HTERT RPE-1 (cell line): ENCODE results near the gene UPK3A.
"Not testable (repeated sequence)": the region's sequence is repeated elsewhere in the genome, so short reads cannot be mapped to it uniquely, and the experiment has no call there.

Experiments used
- in situ Hi-C: fragments of 300-500 bp; cut with MboI; formaldehyde crosslinking; loops from 4 replicates; pipeline ENCODE4 v1.14.3; 2020; ENCODE audit warnings: low sequenced_read_pairs

Gene UPK3A

DNA sequence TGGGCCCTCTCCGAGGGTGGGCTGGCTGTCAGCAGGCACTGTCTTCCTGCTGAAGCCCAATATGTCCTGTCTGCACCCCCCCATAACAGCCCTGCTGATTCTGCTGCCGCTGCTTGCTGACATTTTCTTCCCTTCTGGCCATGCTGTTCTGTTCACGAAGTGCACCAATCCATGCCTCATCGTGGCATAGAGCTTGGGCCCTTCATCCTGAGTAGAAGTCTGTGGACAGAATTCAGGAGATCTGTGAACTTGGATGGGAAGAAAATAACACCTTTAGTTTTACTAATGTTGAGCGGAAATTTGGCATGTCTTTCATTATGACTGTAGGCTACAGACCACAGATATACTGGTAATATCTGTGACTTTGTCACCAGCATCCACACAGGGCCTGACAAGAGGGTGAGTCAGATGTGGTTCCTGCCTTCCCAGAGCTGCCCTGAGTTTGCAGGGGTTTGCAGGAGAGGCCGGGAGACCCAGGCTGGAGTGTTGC is 29.9 kb upstream of the UPK3A start:
- in situ Hi-C loops = no loop called here

DNA sequence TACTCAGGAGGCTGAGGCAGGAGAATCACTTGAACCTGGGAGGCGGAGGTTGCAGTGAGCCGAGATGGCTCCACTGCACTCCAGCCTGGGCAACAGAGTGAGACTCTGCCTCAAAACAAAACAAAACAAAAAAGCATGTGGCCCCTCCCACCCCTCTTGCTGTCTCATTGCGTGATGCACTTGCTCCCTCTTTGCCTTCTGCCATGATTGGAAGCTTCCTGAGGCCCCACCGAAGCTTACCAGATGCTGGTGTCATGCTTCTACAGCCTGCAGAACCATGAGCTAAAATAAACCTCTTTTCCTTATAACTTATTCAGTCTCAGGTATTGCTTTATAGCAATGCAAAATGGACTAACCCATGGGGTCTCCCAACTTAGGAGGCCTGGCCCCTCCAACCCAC is 26.8 kb upstream of the UPK3A start:
- in situ Hi-C loops = not testable (repeated sequence)

DNA sequence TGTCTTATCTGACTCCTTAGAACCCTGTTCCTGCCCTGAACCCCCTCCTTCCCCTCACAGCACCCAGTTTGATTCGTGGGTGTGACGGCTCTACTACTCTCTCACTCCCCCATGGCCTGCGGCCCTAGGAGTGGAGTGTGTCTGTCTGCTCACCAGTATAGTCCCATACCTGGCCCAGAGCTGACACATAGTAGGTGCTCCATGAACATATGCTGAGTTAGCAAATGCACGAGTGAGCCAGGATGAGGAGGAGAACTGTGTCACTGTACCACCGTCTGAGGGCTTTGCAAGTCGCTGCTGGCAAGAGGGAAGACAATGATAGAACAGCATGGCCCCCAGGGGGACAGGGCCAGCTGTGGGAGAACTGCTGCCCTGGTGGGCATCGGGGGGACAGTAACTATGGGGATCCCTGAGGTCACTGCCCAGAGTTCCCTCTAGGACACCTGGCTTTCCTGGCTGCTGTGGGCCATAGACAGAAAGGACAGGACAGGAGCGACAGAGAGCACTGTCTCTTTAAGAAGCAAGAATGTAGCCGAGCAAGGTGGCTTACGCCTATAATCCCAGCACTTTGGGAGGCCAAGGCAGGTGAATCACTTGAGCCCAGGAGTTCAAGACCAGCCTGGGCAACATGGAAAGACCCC is 24.9 kb upstream of the UPK3A start:
- in situ Hi-C loops = no loop called here

DNA sequence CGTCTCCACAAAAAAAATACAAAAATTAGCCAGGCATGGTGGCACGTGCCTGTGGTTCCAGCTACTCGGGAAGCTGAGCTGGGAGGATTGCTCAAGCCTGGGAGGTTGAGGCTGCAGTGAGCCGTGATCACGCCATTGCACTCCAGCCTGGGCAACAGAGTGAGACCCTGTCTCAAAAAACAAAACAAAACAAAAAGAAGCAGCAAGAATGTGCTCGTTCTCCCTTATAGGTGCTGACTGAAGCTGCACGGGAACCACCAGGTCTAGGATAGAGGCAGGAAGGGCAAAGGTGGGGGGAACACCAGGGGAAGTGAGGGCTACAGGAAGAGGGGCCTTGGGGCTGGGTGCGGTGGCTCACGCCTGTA is 24.4 kb upstream of the UPK3A start:
- in situ Hi-C loops = not testable (repeated sequence)

DNA sequence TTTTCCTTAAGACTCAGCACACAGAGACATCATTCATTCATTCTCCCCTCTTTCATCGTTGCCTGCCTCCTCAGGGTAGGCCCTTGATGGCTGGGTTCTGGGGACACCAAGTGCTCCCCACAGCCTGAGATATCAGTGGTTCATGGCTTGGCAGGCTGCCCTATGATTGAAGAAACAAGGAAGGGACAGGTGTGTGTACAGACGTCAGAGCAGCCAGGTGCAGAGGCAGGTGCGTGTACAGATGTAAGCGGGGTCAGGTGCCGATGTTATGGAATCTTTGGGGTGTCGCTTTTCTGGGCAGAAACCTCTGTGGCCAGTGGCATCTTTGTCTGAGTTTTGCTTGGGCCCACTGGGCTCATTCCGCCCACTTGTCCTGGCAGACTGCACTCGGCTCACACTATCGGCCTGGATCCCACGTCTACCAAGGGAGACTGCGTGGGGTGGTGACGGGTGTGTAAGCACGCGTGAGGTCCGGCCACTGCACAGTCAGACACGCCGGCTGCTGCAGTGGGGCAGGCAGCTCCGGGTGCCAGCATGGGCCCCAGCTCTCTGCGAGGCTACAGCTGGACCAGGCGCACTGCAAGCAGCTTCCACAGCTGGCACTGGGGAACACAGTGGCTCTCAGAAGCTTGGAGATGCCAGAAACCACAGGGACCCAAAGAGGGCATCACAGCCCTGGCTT is 23.2 kb upstream of the UPK3A start:
- in situ Hi-C loops = no loop called here

DNA sequence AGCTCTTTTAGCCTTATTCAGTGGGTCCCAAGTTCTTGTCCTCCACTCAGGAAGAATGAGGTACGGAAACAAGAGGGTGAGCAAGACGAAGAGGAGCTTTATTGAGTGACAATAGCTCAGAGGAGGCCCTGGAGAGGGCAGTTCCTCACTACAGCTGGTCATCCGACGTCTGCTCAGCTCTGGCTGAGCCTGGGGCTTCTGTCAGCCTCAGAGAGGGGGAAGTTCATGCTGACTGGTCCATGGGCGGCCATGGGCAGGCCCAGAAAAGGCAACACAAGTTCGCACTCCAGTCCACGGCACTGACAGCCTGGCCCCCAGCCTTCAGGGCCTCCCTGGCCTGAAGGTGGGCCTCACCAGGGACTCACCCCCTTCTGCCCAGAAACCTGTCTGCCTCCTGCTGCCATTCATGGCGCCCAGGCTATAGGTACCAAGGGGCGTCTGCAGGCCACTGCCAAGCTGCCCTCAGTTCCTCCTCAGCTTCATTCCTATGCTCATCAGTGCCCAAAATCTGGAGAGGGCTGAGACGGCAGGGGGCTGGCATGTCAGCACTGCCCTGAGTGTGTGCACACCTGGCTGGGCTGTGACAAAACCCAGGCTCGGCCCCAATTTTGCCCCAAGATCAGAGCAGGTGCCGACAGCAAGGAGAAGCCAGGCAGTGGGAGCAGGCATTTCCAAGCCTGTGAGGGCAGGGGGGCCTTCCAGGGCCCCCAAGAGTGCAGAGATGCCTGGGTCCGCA is 22.4 kb upstream of the UPK3A start:
- in situ Hi-C loops = no loop called here

DNA sequence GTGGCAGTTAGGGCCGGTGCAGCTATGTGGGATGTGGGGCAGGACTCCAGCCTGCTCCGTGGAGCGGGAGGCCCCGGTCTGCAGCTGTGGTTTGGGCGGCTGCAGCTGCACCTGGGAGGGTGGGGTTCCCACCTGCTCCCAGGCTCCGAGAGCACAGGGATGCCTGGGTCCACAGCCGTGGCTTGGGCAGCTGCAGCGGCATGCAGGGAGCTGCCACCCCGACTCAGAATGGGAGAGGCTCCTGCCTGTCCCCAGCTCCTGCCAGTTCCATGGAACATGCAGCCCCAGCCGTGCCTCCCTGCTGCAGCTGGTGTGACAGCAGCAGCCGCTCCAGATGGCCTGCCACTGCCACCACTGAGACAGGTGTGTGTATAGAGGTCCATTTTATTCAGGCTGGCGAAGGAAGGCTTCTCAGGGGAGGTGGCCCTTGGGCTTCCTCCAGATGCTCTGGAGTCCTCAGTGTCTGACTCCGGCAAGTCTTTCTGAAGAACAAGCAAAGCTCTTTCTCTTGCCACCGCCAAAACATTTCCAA is 21.8 kb upstream of the UPK3A start:
- in situ Hi-C loops = no loop called here

DNA sequence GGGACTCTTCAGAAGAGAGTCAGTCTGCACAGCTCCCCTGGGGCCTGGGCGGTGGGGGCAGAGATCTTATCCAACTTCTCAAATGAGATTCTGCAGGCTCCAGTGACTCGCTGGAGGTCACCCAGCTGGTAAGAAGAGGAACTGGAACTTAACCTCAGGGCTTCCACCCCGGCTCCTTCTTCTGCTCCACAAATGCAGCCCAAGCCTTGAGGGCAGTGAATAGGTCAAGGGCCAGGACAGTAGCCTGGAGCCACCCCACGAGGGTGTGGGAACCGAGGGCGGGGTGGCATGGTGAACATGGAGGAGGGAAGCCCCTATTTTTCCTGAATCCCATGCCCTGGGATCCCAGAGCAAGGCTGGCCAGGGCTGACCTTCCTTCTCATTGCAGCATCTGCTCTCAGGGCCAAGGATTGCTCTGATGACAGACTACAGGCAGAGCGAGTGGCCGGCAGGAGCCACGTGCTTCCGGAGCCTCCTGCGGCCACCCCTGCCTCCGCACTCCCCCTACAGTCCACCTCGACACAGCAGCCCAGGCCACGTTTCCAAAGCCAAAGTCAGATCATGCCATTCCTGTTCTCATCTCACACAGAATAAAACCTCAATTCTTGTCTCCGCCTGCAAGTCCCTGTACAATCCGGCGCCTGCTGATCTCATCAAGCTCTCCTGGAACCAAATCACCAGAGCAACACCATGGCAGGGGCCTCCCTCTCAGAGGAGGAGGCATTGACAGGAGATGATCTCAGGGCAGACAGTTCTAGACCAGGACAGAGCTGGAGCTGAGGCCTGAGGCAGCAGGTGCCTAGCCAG is 21.1 kb upstream of the UPK3A start:
- in situ Hi-C loops = no loop called here

DNA sequence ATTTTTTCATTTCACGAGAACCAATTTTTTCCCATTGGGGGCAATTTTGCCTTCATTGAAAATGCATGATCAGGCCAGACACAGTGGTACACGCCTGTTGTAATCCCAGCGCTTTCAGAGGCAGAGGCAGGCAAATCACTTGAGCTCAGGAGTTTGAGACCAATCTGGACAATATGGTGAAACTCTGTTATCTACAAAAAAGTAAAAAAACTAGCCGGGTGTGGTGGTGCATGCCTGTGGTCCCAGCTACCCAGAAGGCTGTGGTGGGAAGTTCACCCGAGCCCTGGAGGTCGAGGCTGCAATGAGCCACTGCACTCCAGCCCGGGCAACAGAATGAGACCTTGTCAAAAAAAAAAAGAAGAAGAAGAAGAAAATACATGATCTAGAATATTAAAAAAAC is 19.2 kb upstream of the UPK3A start:
- in situ Hi-C loops = no loop called here

DNA sequence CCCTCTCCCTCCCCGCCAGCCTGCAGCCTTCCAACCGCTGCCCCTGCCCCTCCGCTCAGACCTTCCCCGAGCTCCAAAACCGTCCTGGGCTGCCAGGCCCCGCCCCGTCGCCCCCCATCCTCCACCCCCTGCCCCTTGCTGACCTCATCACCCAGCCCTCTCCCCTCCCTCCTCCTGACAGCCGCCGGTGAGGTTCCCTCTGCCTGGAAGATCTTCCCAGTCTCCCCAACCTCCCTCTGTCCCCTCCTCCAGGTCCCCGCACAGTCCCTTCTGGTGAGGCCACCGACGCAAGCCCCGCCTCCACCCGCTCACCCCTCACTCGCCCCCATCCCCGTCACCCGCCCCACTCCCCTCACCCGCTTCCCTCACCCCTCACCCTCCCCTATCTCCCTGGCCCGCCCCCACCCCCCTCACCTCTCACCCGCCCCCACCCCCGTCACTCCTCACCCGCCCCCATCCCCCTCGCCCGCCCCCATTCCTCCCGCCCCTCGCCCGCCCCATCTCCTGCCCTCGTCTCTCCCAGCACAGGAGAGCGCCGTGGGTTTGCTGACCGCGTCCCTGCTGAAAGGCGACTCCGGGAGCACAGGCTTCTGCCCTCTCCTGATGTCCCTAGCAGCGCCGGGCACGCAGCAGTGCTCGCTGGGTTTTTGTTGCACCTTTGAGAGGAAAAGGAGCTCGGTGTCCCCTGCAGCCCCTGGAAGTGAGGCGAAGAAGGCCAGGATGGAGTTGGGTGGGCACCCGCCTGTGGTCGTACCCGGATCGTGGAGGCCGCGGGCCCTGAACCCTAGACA is 16.4 kb upstream of the UPK3A start:
- in situ Hi-C loops = no loop called here

DNA sequence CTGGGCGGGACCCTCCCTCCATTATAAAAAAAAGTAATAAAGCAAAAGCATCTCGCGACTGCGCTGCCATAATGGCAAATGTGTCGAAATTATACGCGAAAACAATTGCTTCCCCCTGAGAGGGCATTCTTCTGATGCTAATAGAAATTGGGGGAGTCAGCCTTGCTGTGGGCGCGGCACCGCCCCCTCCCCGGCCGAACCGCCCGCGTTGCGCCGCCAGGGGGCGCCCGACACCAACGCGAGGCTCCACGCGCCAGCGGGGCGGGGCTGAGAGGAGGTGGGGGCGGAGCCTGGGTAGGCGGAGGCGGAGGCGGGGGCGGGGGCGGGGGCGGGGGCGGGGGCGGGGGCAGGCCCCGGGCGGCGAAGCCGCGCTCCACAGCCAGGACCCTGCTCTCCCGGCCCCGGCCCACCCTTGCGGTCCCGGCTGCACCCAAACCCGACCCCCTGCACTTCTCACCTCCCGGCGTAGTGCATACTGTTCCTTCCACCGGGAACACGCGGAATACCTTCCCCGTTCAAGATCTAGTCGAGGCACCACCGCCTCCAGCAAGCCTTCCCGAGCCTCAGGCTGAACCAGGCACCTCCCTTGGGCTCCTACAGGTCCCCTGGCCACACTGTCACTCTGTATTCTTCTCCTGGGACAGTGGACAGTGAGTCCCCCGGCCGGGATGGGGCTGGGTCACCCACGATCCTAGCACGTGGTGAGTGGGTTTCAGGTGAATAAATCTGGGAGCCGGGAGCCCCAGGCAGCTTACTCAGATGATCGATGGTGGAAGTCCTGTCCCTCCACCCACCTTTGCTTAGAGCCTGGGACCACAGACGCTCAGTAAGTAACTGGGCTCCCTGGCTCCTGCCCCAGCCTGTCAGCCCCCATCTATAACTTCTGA is 15.5 kb upstream of the UPK3A start:
- in situ Hi-C loops = no loop called here

DNA sequence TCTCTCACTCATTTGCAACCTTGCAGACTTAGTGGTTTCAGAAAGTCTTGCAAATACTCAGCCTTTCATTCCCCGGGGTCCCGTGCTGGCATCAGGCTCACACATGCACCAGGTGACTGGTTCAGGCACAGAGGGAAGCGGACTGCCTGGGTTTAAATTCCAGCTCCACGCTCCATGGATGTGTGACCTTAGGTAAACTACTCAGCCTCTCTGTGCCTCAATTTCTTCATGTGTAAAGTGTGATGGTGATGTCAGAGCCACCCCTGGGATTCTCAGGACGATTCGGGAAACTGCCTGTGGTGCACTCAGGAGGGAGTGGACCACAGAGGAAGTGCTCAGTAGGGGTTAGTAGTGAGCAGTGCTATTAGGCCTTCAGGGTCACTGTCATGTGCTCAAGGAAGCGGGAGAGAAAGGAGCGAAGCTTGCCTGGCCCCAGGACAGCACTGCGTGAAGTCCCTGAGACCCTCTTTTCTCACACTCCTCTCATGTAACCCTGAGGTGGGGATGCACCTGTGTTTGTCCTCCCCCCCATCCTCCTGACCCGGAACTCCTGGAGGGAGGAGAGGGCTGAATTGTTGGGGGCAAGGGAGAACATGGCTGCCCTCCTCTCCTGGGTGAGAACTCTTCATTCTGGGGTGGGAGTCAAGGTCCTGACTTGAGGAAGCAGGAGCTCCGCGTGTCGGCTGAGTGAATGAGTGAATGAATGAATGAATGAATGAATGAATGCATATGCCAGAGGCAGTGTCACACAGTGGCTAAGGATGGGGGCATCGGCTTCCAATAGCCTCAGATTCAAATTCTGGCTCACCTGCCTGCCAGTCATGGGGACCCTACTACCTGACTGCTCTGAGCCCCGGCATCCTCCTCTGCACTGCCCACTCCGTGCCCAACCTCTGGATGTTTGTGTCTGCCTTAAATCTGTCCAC is 14.4 kb upstream of the UPK3A start:
- in situ Hi-C loops = no loop called here

DNA sequence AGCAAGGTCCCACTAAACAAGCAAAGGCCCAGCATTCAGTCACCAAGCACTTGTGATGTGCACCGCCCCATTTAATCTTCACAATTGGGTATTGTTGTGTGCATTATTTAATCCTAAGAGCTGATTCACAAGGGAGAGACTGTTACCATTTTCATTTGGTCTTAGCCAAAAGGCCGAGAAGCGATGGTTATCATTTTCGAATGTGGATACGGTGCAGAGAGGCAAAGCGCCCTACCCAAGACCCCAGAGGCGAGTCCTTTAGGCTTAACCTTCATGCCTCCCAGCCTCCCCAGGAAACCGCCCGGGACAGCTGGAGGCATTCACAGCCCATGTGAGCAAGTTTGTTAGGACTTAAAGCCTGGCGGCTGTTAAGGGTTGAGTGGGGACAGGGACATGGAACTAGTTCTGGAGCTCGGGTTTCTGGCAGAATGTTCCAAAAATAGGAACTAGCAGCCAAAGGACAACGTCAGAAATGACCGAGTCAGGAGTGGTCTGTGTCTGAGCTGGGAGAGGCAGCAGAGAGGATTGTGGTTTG is 13.0 kb upstream of the UPK3A start:
- in situ Hi-C loops = no loop called here

DNA sequence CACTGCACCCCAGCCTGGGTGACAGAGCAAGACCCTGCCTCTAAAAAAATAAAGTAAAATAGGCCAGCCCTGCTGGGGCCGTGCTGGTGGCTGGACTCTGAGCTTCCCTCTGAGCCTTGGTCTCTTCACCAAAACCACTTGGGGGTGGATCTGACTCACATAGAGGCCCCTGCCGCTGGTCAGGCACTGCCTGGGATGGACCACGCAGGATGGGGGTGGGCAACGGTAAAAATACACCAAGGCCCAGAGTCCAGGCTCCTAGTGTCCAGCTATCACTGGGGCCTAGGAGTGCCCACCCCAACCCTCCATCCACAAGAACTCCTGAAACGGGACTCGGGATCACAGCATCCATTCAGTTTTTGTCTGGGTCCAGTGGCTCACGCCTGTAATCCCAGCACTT is 12.3 kb upstream of the UPK3A start:
- in situ Hi-C loops = no loop called here

DNA sequence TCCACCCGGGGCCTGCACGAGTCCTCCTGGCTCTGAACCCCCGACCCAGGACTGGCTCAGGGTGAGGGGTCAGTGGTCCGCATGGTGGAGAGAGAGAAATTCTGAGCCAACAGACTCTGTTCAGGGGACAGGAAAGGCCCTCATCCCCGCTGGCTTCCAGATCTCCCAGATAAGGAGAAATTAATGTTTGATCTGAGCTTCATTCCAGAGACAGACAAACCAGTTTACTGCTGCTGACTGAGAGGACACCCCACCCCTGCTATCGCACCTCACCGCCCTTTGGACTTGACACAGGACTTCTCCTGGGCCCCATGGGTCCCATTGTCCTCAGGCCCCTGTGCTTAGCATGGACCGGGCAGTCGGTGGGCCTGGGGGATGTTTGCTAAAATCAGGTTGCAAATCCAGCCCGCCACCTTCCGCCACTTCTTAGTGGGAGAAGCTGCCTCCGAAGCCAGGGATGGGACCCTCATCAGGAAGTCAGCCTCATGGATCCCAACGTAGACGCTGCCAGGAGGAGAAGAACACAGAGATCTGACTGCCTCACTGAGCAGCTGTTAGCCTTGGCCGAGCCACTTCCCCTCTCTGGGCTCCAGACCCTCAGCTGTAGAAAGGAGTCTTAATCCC is 11.2 kb upstream of the UPK3A start:
- in situ Hi-C loops = no loop called here

DNA sequence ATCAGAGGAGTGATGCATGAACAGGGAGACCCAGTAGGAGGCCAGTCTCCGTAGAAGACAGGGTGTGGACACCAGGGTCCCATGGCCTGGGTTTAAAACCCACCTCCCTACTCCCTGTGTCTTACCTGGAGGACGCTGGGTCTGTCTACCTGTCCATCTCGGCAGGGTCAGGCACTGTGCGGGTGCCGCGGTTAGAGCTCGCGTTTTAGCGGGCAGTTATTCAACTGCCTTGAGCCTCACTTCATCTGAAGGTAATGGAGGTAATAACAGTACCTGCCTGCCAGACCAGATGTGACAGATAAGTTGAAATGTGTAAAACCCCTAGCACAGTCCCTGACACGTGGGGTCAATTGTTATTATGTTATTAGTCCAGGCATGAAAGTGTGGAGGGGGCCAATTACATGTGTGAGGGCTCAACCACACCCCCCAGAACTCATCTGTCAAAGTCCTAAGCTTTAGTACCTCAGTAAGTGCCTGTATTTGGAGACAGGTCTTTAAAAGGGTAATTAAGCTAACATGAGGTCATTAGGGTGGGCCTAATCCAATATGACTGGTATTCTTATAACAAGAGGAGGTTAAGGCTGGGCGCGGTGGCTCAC is 8.1 kb upstream of the UPK3A start:
- in situ Hi-C loops = no loop called here

DNA sequence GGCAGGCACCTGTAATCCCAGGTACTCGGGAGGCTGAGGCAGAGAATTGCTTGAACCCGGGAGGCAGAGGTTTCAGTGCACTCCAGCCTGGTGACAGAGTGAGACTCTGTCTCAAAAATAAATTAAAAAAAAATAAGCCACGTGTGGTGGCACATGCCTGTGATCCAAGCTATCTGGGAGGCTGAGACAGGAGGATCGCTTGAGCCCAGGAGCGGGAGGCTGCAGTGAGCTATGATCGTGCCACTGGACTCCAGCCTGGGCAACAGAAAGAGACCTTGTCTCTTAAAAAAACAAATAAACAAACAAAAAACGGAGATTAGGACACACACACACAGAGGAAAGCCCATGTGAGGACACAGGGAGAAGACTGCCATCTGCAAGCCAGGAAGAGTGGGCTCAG is 7.0 kb upstream of the UPK3A start:
- in situ Hi-C loops = not testable (repeated sequence)
